ENCODE results near the gene NTN3. TPM values are rescaled to one million over a fixed set of nuclear protein-coding genes. Genes with fewer than 3 reads are reported as not detected.
A peak's percentile ranks its signal among the peaks of the same experiment; 100 is the strongest.

Gene NTN3
- polyA plus RNA-seq, 1 of the 3 experiments (the other 2 are of a cell fraction): 0.28 TPM

DNA sequence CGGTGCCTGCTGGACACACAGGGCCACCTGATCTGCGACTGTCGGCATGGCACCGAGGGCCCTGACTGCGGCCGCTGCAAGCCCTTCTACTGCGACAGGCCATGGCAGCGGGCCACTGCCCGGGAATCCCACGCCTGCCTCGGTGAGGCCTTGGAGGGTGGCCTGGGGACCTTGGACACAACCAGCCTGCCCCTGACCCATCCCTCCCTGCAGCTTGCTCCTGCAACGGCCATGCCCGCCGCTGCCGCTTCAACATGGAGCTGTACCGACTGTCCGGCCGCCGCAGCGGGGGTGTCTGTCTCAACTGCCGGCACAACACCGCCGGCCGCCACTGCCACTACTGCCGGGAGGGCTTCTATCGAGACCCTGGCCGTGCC is 1.4 kb downstream of the NTN3 start:
- H3K9me2 ChIP-seq: no peaks in the 10 kb centered on the region
- H4K20me1 ChIP-seq (ENCODE audit: insufficient read depth): no peaks in the 10 kb centered on the region
- H3K9me3 ChIP-seq: no peaks in the 10 kb centered on the region
- peak overlapping the region in 1 of 2 experiments; percentile 97; a peak in 2 of 4 replicates for H3K27ac ChIP-seq (ENCODE audit: low read depth in 2 of 2, low read length in 1 of 2)
- no peak overlapping the region for H3K4me2 ChIP-seq
- WGBS (ENCODE audit: low lambda C conversion rate): 98% methylated on average over 7 of the region's 27 CpGs
- peaks cover 11% of the 10 kb centered on the region; the same call in 1 of the 2 replicates for H3K79me2 ChIP-seq (ENCODE audit: insufficient read depth)
- peaks cover 13% of the 10 kb centered on the region for H3F3A ChIP-seq (replicated peaks; ENCODE audit: insufficient read depth)
- H3K9ac ChIP-seq: no peak overlapping the region
- no peak overlapping the region for H3K4me3 ChIP-seq (ENCODE audit: low read depth in 2 of 2, low read length in 1 of 2)
- TF ChIP-seq, protein P1, sequence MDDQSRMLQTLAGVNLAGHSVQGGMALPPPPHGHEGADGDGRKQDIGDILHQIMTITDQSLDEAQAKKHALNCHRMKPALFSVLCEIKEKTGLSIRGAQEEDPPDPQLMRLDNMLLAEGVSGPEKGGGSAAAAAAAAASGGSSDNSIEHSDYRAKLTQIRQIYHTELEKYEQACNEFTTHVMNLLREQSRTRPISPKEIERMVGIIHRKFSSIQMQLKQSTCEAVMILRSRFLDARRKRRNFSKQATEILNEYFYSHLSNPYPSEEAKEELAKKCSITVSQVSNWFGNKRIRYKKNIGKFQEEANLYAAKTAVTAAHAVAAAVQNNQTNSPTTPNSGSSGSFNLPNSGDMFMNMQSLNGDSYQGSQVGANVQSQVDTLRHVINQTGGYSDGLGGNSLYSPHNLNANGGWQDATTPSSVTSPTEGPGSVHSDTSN (IDR thresholded peaks at IDR 0.05): no peak
- TF ChIP-seq NFIC (IDR thresholded peaks at IDR 0.05; ENCODE audit: borderline replicate concordance) (no peak), SIN3A (IDR thresholded peaks at IDR 0.05; ENCODE audit: borderline replicate concordance, low read depth, low read length) (no peak), FOXM1 (IDR thresholded peaks at IDR 0.05; ENCODE audit: low read depth) (no peak), RFX5 (IDR thresholded peaks at IDR 0.05; ENCODE audit: low read length) (no peak), CHD2 (IDR thresholded peaks at IDR 0.05; ENCODE audit: low read length, partially characterized antibody) (no peak), FOSL2 (IDR thresholded peaks at IDR 0.05; ENCODE audit: borderline replicate concordance, low read depth) (no peak), MEF2A (IDR thresholded peaks at IDR 0.05; ENCODE audit: borderline replicate concordance, low read depth) (no peak), TAF1 (IDR thresholded peaks at IDR 0.05; ENCODE audit: borderline replicate concordance, low read depth, low read length) (no peak)
- TF ChIP-seq, protein P2, sequence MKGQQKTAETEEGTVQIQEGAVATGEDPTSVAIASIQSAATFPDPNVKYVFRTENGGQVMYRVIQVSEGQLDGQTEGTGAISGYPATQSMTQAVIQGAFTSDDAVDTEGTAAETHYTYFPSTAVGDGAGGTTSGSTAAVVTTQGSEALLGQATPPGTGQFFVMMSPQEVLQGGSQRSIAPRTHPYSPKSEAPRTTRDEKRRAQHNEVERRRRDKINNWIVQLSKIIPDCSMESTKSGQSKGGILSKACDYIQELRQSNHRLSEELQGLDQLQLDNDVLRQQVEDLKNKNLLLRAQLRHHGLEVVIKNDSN (IDR thresholded peaks at IDR 0.05; ENCODE audit: borderline replicate concordance, low read depth): no peak
- TF ChIP-seq, protein P3, sequence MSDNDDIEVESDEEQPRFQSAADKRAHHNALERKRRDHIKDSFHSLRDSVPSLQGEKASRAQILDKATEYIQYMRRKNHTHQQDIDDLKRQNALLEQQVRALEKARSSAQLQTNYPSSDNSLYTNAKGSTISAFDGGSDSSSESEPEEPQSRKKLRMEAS (IDR thresholded peaks at IDR 0.05; ENCODE audit: low read depth): no peak
- TF ChIP-seq, protein P4, sequence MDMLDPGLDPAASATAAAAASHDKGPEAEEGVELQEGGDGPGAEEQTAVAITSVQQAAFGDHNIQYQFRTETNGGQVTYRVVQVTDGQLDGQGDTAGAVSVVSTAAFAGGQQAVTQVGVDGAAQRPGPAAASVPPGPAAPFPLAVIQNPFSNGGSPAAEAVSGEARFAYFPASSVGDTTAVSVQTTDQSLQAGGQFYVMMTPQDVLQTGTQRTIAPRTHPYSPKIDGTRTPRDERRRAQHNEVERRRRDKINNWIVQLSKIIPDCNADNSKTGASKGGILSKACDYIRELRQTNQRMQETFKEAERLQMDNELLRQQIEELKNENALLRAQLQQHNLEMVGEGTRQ (IDR thresholded peaks at IDR 0.05; ENCODE audit: borderline replicate concordance, low read depth, low read length): no peak
- H3K4me1 ChIP-seq (ENCODE audit: control insufficient read depth in 1 of 2, insufficient read depth in 2 of 2, low read depth in 1 of 2, low read length in 1 of 2): peaks cover 6 to 75% of the 10 kb centered on the region in 2 experiments; a peak in 3 of 4 replicates
- H3K27me3 ChIP-seq (ENCODE audit: insufficient read depth): no peaks in the 10 kb centered on the region
- ChIA-PET CTCF (interaction anchor here (1.0 to 1.8 kb wide), 4 partner anchors 14 to 42 kb away, joined by 3 to 7 read pairs (median 4); no protein-coding TSS in a partner anchor), POLR2A (interaction anchor here (0.9 to 4.6 kb wide), 3 partner anchors 10 to 635 kb away, joined by 3 to 44 read pairs (median 3); no protein-coding TSS in a partner anchor)
- H2AFZ ChIP-seq (ENCODE audit: low read depth): no peak overlapping the region
- H3K36me3 ChIP-seq (replicated peaks in 1 of 2; ENCODE audit: control insufficient read depth in 1 of 2, insufficient read depth in 2 of 2, low read length in 1 of 2): no peaks in the 10 kb centered on the region
- DNase-seq: no peak

DNA sequence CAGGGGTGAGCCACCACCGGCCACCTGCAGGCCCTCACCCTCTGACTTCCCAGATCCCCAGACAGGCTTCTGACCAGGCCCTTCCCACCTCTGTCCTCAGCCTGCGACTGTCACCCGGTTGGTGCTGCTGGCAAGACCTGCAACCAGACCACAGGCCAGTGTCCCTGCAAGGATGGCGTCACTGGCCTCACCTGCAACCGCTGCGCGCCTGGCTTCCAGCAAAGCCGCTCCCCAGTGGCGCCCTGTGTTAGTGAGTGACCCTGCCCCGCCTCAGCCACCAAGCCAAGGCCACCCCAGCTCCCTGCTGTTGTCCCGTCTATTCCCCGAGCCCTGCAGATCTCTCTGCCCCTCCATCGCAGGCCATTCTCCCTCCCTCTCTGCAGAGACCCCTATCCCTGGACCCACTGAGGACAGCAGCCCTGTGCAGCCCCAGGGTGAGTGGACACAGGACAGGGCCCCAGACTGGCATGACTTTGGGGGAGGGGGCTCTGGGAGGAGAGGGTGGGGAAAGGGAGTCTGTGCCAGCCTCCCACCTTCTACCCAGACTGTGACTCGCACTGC is 1.9 kb downstream of the NTN3 start:
- ChIA-PET CTCF (interaction anchor here (0.6 to 1.8 kb wide), 6 partner anchors 13 to 38 kb away, joined by 3 to 7 read pairs (median 4); no protein-coding TSS in a partner anchor), POLR2A (interaction anchor here (0.9 kb wide), 1 partner anchor 10 kb away, joined by 3 read pairs; no protein-coding TSS in a partner anchor)
- Histone ChIP-seq H3K9me2 (no peaks in the 10 kb centered on the region), H3K9me3 (no peaks in the 10 kb centered on the region), H3K4me2 (peak overlapping the region; percentile 71), H3K9ac (no peak overlapping the region), H3K4me3 (ENCODE audit: low read depth in 2 of 2, low read length in 1 of 2) (peak overlapping the region in 1 of 2 experiments; percentile 79; a peak in 1 of 4 replicates), H3K79me2 (ENCODE audit: insufficient read depth) (peaks cover 12% of the 10 kb centered on the region; the same call in 1 of the 2 replicates), H3K36me3 (replicated peaks in 1 of 2; ENCODE audit: control insufficient read depth in 1 of 2, insufficient read depth in 2 of 2, low read length in 1 of 2) (no peaks in the 10 kb centered on the region), H4K20me1 (ENCODE audit: insufficient read depth) (no peaks in the 10 kb centered on the region), H3K4me1 (ENCODE audit: control insufficient read depth in 1 of 2, insufficient read depth in 2 of 2, low read depth in 1 of 2, low read length in 1 of 2) (peaks cover 6 to 75% of the 10 kb centered on the region in 2 experiments; a peak in 3 of 4 replicates), H3K27me3 (ENCODE audit: insufficient read depth) (no peaks in the 10 kb centered on the region), H3F3A (replicated peaks; ENCODE audit: insufficient read depth) (peaks cover 13% of the 10 kb centered on the region), H2AFZ (ENCODE audit: low read depth) (no peak overlapping the region), H3K27ac (ENCODE audit: low read depth in 2 of 2, low read length in 1 of 2) (peak overlapping the region in 1 of 2 experiments; percentile 97; a peak in 1 of 4 replicates)
- DNase-seq: no peak
- WGBS (ENCODE audit: low lambda C conversion rate): 83% methylated on average over 8 of the region's 14 CpGs
- TF ChIP-seq POLR2AphosphoS5 (IDR thresholded peaks at IDR 0.05; ENCODE audit: low read depth, low read length): no peak
- TF ChIP-seq MEF2A (IDR thresholded peaks at IDR 0.05; ENCODE audit: borderline replicate concordance, low read depth): no peak
- TF ChIP-seq RXRA (IDR thresholded peaks at IDR 0.05; ENCODE audit: borderline replicate concordance, low read depth): no peak
- TF ChIP-seq CHD2 (IDR thresholded peaks at IDR 0.05; ENCODE audit: low read length, partially characterized antibody): no peak
- TF ChIP-seq GATA2 (CRISPR knock-in tag; IDR thresholded peaks at IDR 0.05): no peak
- TF ChIP-seq RCOR1 (IDR thresholded peaks at IDR 0.05; ENCODE audit: low read length): no peak
- no peak for TF ChIP-seq ELF1 (IDR thresholded peaks at IDR 0.05)
- TF ChIP-seq EZH2phosphoT487 (IDR thresholded peaks at IDR 0.05; ENCODE audit: borderline replicate concordance, low read depth): no peak
- TF ChIP-seq, protein P1 (IDR thresholded peaks at IDR 0.05): no peak
- TF ChIP-seq, protein P2 (IDR thresholded peaks at IDR 0.05; ENCODE audit: borderline replicate concordance, low read depth): no peak
- TF ChIP-seq, protein P3 (IDR thresholded peaks at IDR 0.05; ENCODE audit: low read depth): no peak
